ENCODE measurements around the gene APELA.
"Not testable (repeated sequence)": the region's sequence is repeated elsewhere in the genome, so short reads cannot be mapped to it uniquely, and the experiment has no call there.

APELA gene

GRCh38 chr4:164880489-164881262, 3.7 kb downstream of the APELA start:
- H3K9ac ChIP-seq, result no peak overlapping the region
- H3K36me3 ChIP-seq, result no peaks in the 10 kb centered on the region
- no peak overlapping the region for H3K4me3 ChIP-seq
- no peaks in the 10 kb centered on the region for H4K20me1 ChIP-seq
- no peaks in the 10 kb centered on the region for H3K27me3 ChIP-seq
- H3K4me2 ChIP-seq, result no peak overlapping the region
- H3K27ac ChIP-seq, result no peak overlapping the region
- peaks cover 17% of the 10 kb centered on the region for H3K4me1 ChIP-seq
- no peaks in the 10 kb centered on the region for H3K9me3 ChIP-seq
- no peak for TF ChIP-seq Cebpa-rat (IDR thresholded peaks at IDR 0.05)

GRCh38 chr4:164888096-164888715, 11.2 kb downstream of the APELA start:
- no peak overlapping the region for H3K9ac ChIP-seq
- no peaks in the 10 kb centered on the region for H3K9me3 ChIP-seq
- H4K20me1 ChIP-seq, result no peaks in the 10 kb centered on the region
- H3K4me1 ChIP-seq, result peaks cover 27% of the 10 kb centered on the region
- no peak for TF ChIP-seq Cebpa-rat (IDR thresholded peaks at IDR 0.05)
- H3K27ac ChIP-seq, result no peak overlapping the region
- H3K27me3 ChIP-seq, result no peaks in the 10 kb centered on the region
- H3K4me2 ChIP-seq, result 0 out of 2 replicates have a peak overlapping the region, but pooled peaks have one; percentile 2
- no peak overlapping the region for H3K4me3 ChIP-seq
- H3K36me3 ChIP-seq, result no peaks in the 10 kb centered on the region

- no peak overlapping the region for H3K9ac ChIP-seq
- H3K4me3 ChIP-seq, result no peak overlapping the region
- no peak overlapping the region for H3K4me2 ChIP-seq
- no peaks in the 10 kb centered on the region for H4K20me1 ChIP-seq
- no peak for TF ChIP-seq Cebpa-rat (IDR thresholded peaks at IDR 0.05)
- H3K4me1 ChIP-seq, result peaks cover 27% of the 10 kb centered on the region
- H3K27ac ChIP-seq, result no peak overlapping the region
- H3K9me3 ChIP-seq, result no peaks in the 10 kb centered on the region
- H3K36me3 ChIP-seq, result no peaks in the 10 kb centered on the region
- H3K27me3 ChIP-seq, result no peaks in the 10 kb centered on the region
Measured at GRCh38 chr4:164890691-164891090, 13.7 kb downstream of the APELA start.

- H3K27me3 ChIP-seq, result no peaks in the 10 kb centered on the region
- H3K4me3 ChIP-seq, result no peak overlapping the region
- TF ChIP-seq Cebpa-rat (IDR thresholded peaks at IDR 0.05), result no peak
- no peaks in the 10 kb centered on the region for H3K36me3 ChIP-seq
- H3K9ac ChIP-seq, result no peak overlapping the region
- H3K27ac ChIP-seq, result no peak overlapping the region
- H3K9me3 ChIP-seq, result no peaks in the 10 kb centered on the region
- peaks cover 27% of the 10 kb centered on the region for H3K4me1 ChIP-seq
- peak overlapping the region; percentile 67 for H3K4me2 ChIP-seq
- H4K20me1 ChIP-seq, result no peaks in the 10 kb centered on the region
Measured at GRCh38 chr4:164892018-164892417, 15.0 kb downstream of the APELA start.

- Histone ChIP-seq H3K27ac (no peak overlapping the region), H3K9ac (no peak overlapping the region), H3K36me3 (no peaks in the 10 kb centered on the region), H4K20me1 (no peaks in the 10 kb centered on the region), H3K9me3 (no peaks in the 10 kb centered on the region), H3K27me3 (no peaks in the 10 kb centered on the region), H3K4me1 (peaks cover 18% of the 10 kb centered on the region), H3K4me3 (no peak overlapping the region), H3K4me2 (no peak overlapping the region)
- no peak for TF ChIP-seq Cebpa-rat (IDR thresholded peaks at IDR 0.05)
Measured at GRCh38 chr4:164894702-164895101, 17.7 kb downstream of the APELA start.

- Histone ChIP-seq H3K27ac (no peak overlapping the region), H3K9me3 (no peaks in the 10 kb centered on the region), H3K4me1 (no peaks in the 10 kb centered on the region)
Measured at GRCh38 chr4:164902608-164903007, 25.6 kb downstream of the APELA start.

GRCh38 chr4:164904336-164904735, 27.4 kb downstream of the APELA start:
- H3K36me3 ChIP-seq, result no peaks in the 10 kb centered on the region
- H3K4me3 ChIP-seq, result no peak overlapping the region
- TF ChIP-seq Cebpa-rat (IDR thresholded peaks at IDR 0.05), result no peak
- no peak overlapping the region for H3K4me2 ChIP-seq
- no peaks in the 10 kb centered on the region for H3K27me3 ChIP-seq
- H3K4me1 ChIP-seq, result no peaks in the 10 kb centered on the region
- no peak overlapping the region for H3K27ac ChIP-seq
- no peaks in the 10 kb centered on the region for H3K9me3 ChIP-seq
- no peaks in the 10 kb centered on the region for H4K20me1 ChIP-seq
- no peak overlapping the region for H3K9ac ChIP-seq

More at GRCh38 chr4:164902608-164903007, 25.6 kb downstream of the APELA start:
- Histone ChIP-seq H3K27me3 (no peaks in the 10 kb centered on the region), H3K9ac (no peak overlapping the region), H3K4me3 (no peak overlapping the region), H3K36me3 (no peaks in the 10 kb centered on the region), H3K4me2 (no peak overlapping the region), H4K20me1 (no peaks in the 10 kb centered on the region)
- TF ChIP-seq Cebpa-rat (IDR thresholded peaks at IDR 0.05), result no peak

GRCh38 chr4:164904941-164905340, 28.0 kb downstream of the APELA start:
- H3K9me3 ChIP-seq, result no peaks in the 10 kb centered on the region
- H3K27me3 ChIP-seq, result no peaks in the 10 kb centered on the region
- H3K4me3 ChIP-seq, result no peak overlapping the region
- H3K4me2 ChIP-seq, result no peak overlapping the region
- no peaks in the 10 kb centered on the region for H3K36me3 ChIP-seq
- no peaks in the 10 kb centered on the region for H4K20me1 ChIP-seq
- no peak overlapping the region for H3K27ac ChIP-seq
- TF ChIP-seq Cebpa-rat (IDR thresholded peaks at IDR 0.05), result no peak
- no peaks in the 10 kb centered on the region for H3K4me1 ChIP-seq
- no peak overlapping the region for H3K9ac ChIP-seq

- Histone ChIP-seq H3K9ac (no peak overlapping the region), H3K4me3 (no peak overlapping the region), H3K27me3 (no peaks in the 10 kb centered on the region), H3K4me2 (no peak overlapping the region), H3K4me1 (no peaks in the 10 kb centered on the region), H4K20me1 (no peaks in the 10 kb centered on the region), H3K36me3 (no peaks in the 10 kb centered on the region), H3K9me3 (no peaks in the 10 kb centered on the region), H3K27ac (no peak overlapping the region)
- no peak for TF ChIP-seq Cebpa-rat (IDR thresholded peaks at IDR 0.05)
Measured at GRCh38 chr4:164906368-164906767, 29.4 kb downstream of the APELA start.

- not testable (repeated sequence) for H3K4me2 ChIP-seq, H4K20me1 ChIP-seq, H3K4me3 ChIP-seq, H3K36me3 ChIP-seq, H3K4me1 ChIP-seq, H3K9ac ChIP-seq, H3K27me3 ChIP-seq, H3K27ac ChIP-seq, H3K9me3 ChIP-seq
Measured at GRCh38 chr4:164913506-164913905, 36.5 kb downstream of the APELA start.
